Heart left ventricle (tissue), 16 donors: ENCODE measurements around the gene TNS3. TPM values are rescaled to one million over a fixed set of nuclear protein-coding genes. Genes with fewer than 3 reads are reported as not detected.

ENCODE experiments used
- ATAC-seq, 4 donors: fragments of 200-7000 bp; cut with Tn5 transposase; one replicate each; pipeline ENCODE4 v1.9.1; 2020 to 2022; ENCODE audit warnings: moderate library complexity in 4 of 4, mild to moderate bottlenecking in 3 of 4, moderate number of reproducible peaks in 1 of 4
- DNase-seq, 5 donors: peaks; one replicate each; pipeline ENCODE4 v3.0.0-alpha.2; 2020
- H3K27ac ChIP-seq, 12 donors: fragments of 200-600 bp; sonication (generic) in 4 of 12; one replicate each; pipeline versions ENCODE4 v1.5.0 to v1.8.0; 2016 to 2022; ENCODE audit warnings: mild to moderate bottlenecking in 2 of 12
- H3K27me3 ChIP-seq, 9 donors: fragments of 200-600 bp; sonication (generic) in 2 of 9; one replicate each; pipeline versions ENCODE4 v1.5.1 to v1.8.0; 2016 to 2022; ENCODE audit warnings: mild to moderate bottlenecking in 3 of 9
- H3K36me3 ChIP-seq, 9 donors: fragments of 200-600 bp; sonication (generic) in 2 of 9; one replicate each; pipeline versions ENCODE4 v1.5.0 to v1.8.0; 2018 to 2022; ENCODE audit warnings: mild to moderate bottlenecking in 2 of 9
- H3K4me1 ChIP-seq, 12 donors: fragments of 200-600 bp; sonication (generic) in 4 of 12; one replicate each; pipeline versions ENCODE4 v1.5.0 to v1.8.0; 2016 to 2022; ENCODE audit warnings: mild to moderate bottlenecking in 3 of 12
- H3K4me3 ChIP-seq, 12 donors: fragments of 200-600 bp; sonication (generic) in 4 of 12; one replicate each; pipeline versions ENCODE4 v1.5.0 to v1.8.0; 2017 to 2022; ENCODE audit warnings: mild to moderate bottlenecking in 9 of 12, moderate library complexity in 4 of 12
- H3K9me3 ChIP-seq, 12 donors: fragments of 200-600 bp; sonication (generic) in 4 of 12; one replicate each; pipeline versions ENCODE4 v1.5.0 to v1.8.0; 2016 to 2022; ENCODE audit warnings: mild to moderate bottlenecking in 1 of 12
- CTCF ChIP-seq, 12 donors: fragments of 200-600 bp; sonication (generic) in 4 of 12; IDR thresholded peaks; one replicate each; pipeline versions ENCODE4 v1.5.0 to v1.8.0; 2018 to 2022; ENCODE audit warnings: antibody characterized with exemption in 12 of 12, mild to moderate bottlenecking in 5 of 12
- POLR2A ChIP-seq, 2 donors: fragments of 450-650 bp; IDR thresholded peaks; one replicate each; pipeline ENCODE4 v1.6.1; 2017; ENCODE audit warnings: antibody characterized with exemption in 2 of 2, mild to moderate bottlenecking in 2 of 2, moderate library complexity in 2 of 2
- WGBS, 4 donors: extraction: QIAGEN DNeasy Blood & Tissue Kit in 2 of 4; methylation state at CpG; one replicate each; pipeline versions ENCODE4 v1.1.5 to v1.1.7; 2013 to 2018; 5-methylcytosine and 5-hydroxymethylcytosine counted together
- intact Hi-C, 10 donors: fragments of 100-400 bp; cut with DNase I; formaldehyde crosslinking; loops; one replicate each; pipeline versions ENCODE4 v1.11.1 to v1.14.2; 2022
- polyA plus RNA-seq, 2 donors: library from polyadenylated mRNA; stranded (reverse); fragments of 200-250 nt; gene quantifications; one replicate each; pipeline ENCODE4 v1.2.3, GENCODE V29; 2013
- total RNA-seq, 9 donors: library from RNA; depleted of rRNA in 2 of 9; stranded (reverse); fragments of >200 nt in 2 of 9; fragmentation: NEBNext Ultra II Directional in 3 of 9; extraction: Animal tissue kit (Norgen Biotek cat#: 25700) in 3 of 9; gene quantifications; one replicate each; pipeline versions ENCODE4 v1.1.0 to v1.2.4, GENCODE V29; 2016 to 2023
- donor health status: ischemic (EF 13 %, LVEDD 7.1; RV severe dilation, severe dysfunction).
- donor health status: healthy with polysubstance abuse.
- donor health status: DM: no; HTN: yes; CAD: no.
- donor health status: DM: no; HTN: no; CAD: no.
- donor health status: ischemic (EF 25% LVEDD 6.9; RV normal size, moderate dysfunction).
- donor health status: ischemic (EF 25% LVEDD 5.7; RV mildly dilated, moderate dysfunction).
- donor health status: healthy.
- donor health status: DM: yes; HTN: yes; CAD: no.
- donor health status: ischemic (EF 35%, LVEDD 5.7; RV mildly dilated, moderate dysfunction).
- donor health status: nonischemic (EF 11% LVEDD 7.7; RV severe dilation, severe dysfunction).
- donor health status: DM: yes; HTN: yes; CAD: no.
- donor health status: PGD.
- donor health status: ischemic (EF 29% LVEDD 5.4; RV normal size, mild dysfunction).
- donor health status: nonischemic (EF 23%, LVEDD 6.1; RV moderate dilation, normal function).

Gene TNS3
- total and polyA plus RNA-seq, 11 donors = 10.1 to 116 (median 32.7) TPM

- H3K36me3 ChIP-seq = peaks cover 0 to 93% (median 67%) of the 10 kb centered on the region in 9 donors
- H3K27ac ChIP-seq = peak overlapping the region in 10 of 12 donors; percentile 6 to 57 (median 46)
- peaks cover 0 to 26% (median 11%) of the 10 kb centered on the region in 12 donors for H3K4me1 ChIP-seq
- no peaks in the 10 kb centered on the region for H3K9me3 ChIP-seq
- intact Hi-C loops = loop anchor here in 4 of 10 donors (5.0 to 10.0 kb wide), 4 partner anchors 41 to 289 kb away; no protein-coding TSS in a partner anchor
- H3K4me3 ChIP-seq = no peak overlapping the region
- ATAC-seq (peak; percentile 27 to 72 (median 52)), DNase-seq (no peak)
- TF ChIP-seq POLR2A (IDR thresholded peaks at IDR 0.05) (no peak), CTCF (IDR thresholded peaks at IDR 0.05) (peak in 5 of 12 donors; percentile 15 to 39 (median 25))
- WGBS, 4 donors = 42 to 57% (median 54%) methylated on average over 9 of the region's 9 CpGs
- no peaks in the 10 kb centered on the region for H3K27me3 ChIP-seq
Observed at GRCh38 chr7:47285860-47286491, 295.9 kb downstream of the TNS3 start.

GRCh38 chr7:47284691-47285635 is 296.9 kb downstream of the TNS3 start:
- Histone ChIP-seq H3K9me3 (no peaks in the 10 kb centered on the region), H3K27me3 (no peaks in the 10 kb centered on the region), H3K27ac (peak overlapping the region in 8 of 12 donors; percentile 23 to 57 (median 48)), H3K4me1 (peaks cover 0 to 23% (median 11%) of the 10 kb centered on the region in 12 donors), H3K4me3 (no peak overlapping the region), H3K36me3 (peaks cover 0 to 94% (median 66%) of the 10 kb centered on the region in 9 donors)
- no peak for DNase-seq
- intact Hi-C loops = loop anchor here in 5 of 10 donors (5.0 to 10.0 kb wide), 5 partner anchors 42 to 290 kb away; no protein-coding TSS in a partner anchor
- ATAC-seq = no peak
- WGBS, 4 donors = 96 to 99% (median 97%) methylated on average over 11 of the region's 11 CpGs
- no peak for TF ChIP-seq POLR2A (IDR thresholded peaks at IDR 0.05)
- TF ChIP-seq CTCF (IDR thresholded peaks at IDR 0.05) = no peak

GRCh38 chr7:47283497-47284131 is 298.3 kb downstream of the TNS3 start:
- Histone ChIP-seq H3K27me3 (no peaks in the 10 kb centered on the region), H3K36me3 (peaks cover 0 to 93% (median 74%) of the 10 kb centered on the region in 9 donors), H3K4me1 (peaks cover 0 to 21% (median 10%) of the 10 kb centered on the region in 12 donors), H3K9me3 (no peaks in the 10 kb centered on the region), H3K4me3 (no peak overlapping the region), H3K27ac (no peak overlapping the region)
- intact Hi-C loops = loop anchor here in 3 of 10 donors (5.0 to 10.0 kb wide), 3 partner anchors 111 to 291 kb away; no protein-coding TSS in a partner anchor
- DNase-seq = peak in 1 of 5 donors; percentile 49
- ATAC-seq = no peak
- TF ChIP-seq CTCF (IDR thresholded peaks at IDR 0.05) = no peak
- TF ChIP-seq POLR2A (IDR thresholded peaks at IDR 0.05) = no peak
- 85 to 93% (median 88%) methylated on average over 10 of the region's 10 CpGs for WGBS, 4 donors
